PC-9 (cell line): ENCODE data around the gene RAG2.

Experiments used
- EZH2 ChIP-seq: fragments of 200-600 bp; sonication (generic); IDR thresholded peaks from 2 replicates; pipeline ENCODE4 v1.8.0; 2017; ENCODE audit warnings: antibody characterized with exemption, low read depth
- TF ChIP-seq, protein P1 (sequence below): fragments of 200-600 bp; sonication (generic); conservative IDR thresholded peaks from 2 replicates; pipeline ENCODE4 v1.6.1; 2017; ENCODE audit warnings: mixed run types, antibody characterized with exemption, mild to moderate bottlenecking, moderate library complexity

DNA sequence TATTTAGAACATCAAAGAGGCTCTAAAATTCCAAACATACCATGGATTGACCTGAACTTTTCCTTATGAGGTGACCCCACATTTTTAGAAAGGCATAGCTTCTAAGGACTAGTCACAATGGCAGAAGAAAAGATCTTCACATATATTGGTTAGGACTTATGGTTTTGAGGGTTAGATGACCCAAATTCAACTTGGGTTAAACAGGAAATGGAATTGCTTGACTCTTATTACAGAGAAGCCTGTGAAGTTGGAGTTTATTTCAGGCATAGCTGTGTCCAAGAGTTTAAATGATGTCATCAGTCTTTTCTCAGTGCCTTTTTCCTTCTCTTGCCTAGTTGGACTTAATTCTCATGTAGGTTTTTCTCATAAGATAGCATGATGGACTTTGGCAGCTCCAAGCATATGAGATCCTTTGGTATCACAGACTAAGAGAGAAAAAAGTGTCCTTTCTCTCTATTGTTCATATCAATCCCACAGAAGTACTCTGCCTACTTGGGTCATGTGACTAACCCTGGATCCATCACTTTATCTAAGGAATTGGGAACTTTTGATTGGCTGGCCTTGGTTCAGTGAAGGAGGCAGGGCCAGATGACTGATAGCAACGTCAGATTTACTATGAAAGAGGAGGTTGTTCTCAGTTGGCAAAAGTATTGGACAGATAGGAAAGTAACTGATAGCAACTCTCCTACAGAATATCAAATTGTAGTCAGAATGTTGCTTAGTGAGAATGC is 47.5 kb downstream of the RAG2 start:
- TF ChIP-seq, protein P1, sequence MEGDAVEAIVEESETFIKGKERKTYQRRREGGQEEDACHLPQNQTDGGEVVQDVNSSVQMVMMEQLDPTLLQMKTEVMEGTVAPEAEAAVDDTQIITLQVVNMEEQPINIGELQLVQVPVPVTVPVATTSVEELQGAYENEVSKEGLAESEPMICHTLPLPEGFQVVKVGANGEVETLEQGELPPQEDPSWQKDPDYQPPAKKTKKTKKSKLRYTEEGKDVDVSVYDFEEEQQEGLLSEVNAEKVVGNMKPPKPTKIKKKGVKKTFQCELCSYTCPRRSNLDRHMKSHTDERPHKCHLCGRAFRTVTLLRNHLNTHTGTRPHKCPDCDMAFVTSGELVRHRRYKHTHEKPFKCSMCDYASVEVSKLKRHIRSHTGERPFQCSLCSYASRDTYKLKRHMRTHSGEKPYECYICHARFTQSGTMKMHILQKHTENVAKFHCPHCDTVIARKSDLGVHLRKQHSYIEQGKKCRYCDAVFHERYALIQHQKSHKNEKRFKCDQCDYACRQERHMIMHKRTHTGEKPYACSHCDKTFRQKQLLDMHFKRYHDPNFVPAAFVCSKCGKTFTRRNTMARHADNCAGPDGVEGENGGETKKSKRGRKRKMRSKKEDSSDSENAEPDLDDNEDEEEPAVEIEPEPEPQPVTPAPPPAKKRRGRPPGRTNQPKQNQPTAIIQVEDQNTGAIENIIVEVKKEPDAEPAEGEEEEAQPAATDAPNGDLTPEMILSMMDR, result no peak
- TF ChIP-seq EZH2, result no peak
